PFSK-1 (cell line): Measurements from ENCODE around the gene DNTTIP2. TPM values are rescaled to one million over a fixed set of nuclear protein-coding genes. Genes with fewer than 3 reads are reported as not detected.
A peak's percentile ranks its signal among the peaks of the same experiment; 100 is the strongest.

Experiments
- FOXP2 ChIP-seq: optimal IDR thresholded peaks from 2 replicates; pipeline ENCODE3; 2011; ENCODE audit warnings: borderline replicate concordance, control low read depth, inconsistent platforms; ENCODE audit not compliant: insufficient read depth; ENCODE audit errors: extremely low read length, extremely low read depth
- POLR2AphosphoS5 ChIP-seq: IDR thresholded peaks from 2 replicates; pipeline ENCODE4 v1.6.1; 2012; ENCODE audit warnings: low read depth, mild to moderate bottlenecking, control low read depth, low read length, moderate library complexity
- REST ChIP-seq, 2 experiments: IDR thresholded peaks; 2 replicates each; pipeline versions ENCODE4 v1.6.1 to v1.8.0; 2011 to 2012; ENCODE audit warnings: low read depth in 2 of 2, low read length in 2 of 2, control low read depth in 1 of 2, inconsistent platforms in 1 of 2, mild to moderate bottlenecking in 1 of 2, moderate library complexity in 1 of 2; ENCODE audit not compliant: insufficient read depth in 1 of 2
- SIN3A ChIP-seq: IDR thresholded peaks from 2 replicates; pipeline ENCODE4 v1.6.1; 2012; ENCODE audit warnings: mild to moderate bottlenecking, low read length, moderate library complexity, borderline replicate concordance; ENCODE audit not compliant: insufficient read depth
- TAF1 ChIP-seq: IDR thresholded peaks from 2 replicates; pipeline ENCODE4 v1.6.1; 2012; ENCODE audit warnings: low read length, control low read depth, borderline replicate concordance; ENCODE audit not compliant: insufficient read depth
- polyA plus RNA-seq: library from polyadenylated mRNA; unstranded; fragments of >200 nt; gene quantifications from one replicate; pipeline ENCODE4 v1.2.1, GENCODE V29; 2012; ENCODE audit warnings: low read depth, missing spikeins; ENCODE audit not compliant: insufficient read length

The DNTTIP2 gene
- polyA plus RNA-seq: 38.7 TPM

- TF ChIP-seq POLR2AphosphoS5 (peak; percentile 98), FOXP2 (peak; percentile 22), SIN3A (peak; percentile 96), TAF1 (peak; percentile 97), REST (IDR thresholded peaks at IDR 0.05; ENCODE audit: insufficient read depth in 1 of 2, low read depth in 2 of 2, low read length in 2 of 2) (peak in 1 of 2 experiments; percentile 27; a peak in 2 of 4 replicates)
Observed at GRCh38 chr1:93878889-93879586, at the start of gene DNTTIP2. Gene DNTTIP2, minus strand, starts transcription at chr1:93879206. Its CDS starts 58 bp downstream, at chr1:93879148.

GRCh38 chr1:93925206-93925605 lies 46.2 kb upstream of the DNTTIP2 start:
- TF ChIP-seq REST (IDR thresholded peaks at IDR 0.05; ENCODE audit: insufficient read depth in 1 of 2, low read depth in 2 of 2, low read length in 2 of 2) (no peak), SIN3A (no peak), POLR2AphosphoS5 (no peak), TAF1 (no peak), FOXP2 (no peak)

GRCh38 chr1:93919780-93920179 lies 40.8 kb upstream of the DNTTIP2 start:
- no peak for TF ChIP-seq TAF1
- no peak for TF ChIP-seq POLR2AphosphoS5

GRCh38 chr1:93917302-93917701 lies 38.3 kb upstream of the DNTTIP2 start:
- TF ChIP-seq POLR2AphosphoS5: no peak
- TF ChIP-seq REST (IDR thresholded peaks at IDR 0.05; ENCODE audit: insufficient read depth in 1 of 2, low read depth in 2 of 2, low read length in 2 of 2): no peak
- no peak for TF ChIP-seq TAF1
- no peak for TF ChIP-seq FOXP2

GRCh38 chr1:93910305-93910704 lies 31.3 kb upstream of the DNTTIP2 start:
- TF ChIP-seq TAF1 (no peak), FOXP2 (no peak), REST (IDR thresholded peaks at IDR 0.05; ENCODE audit: insufficient read depth in 1 of 2, low read depth in 2 of 2, low read length in 2 of 2) (no peak), SIN3A (no peak), POLR2AphosphoS5 (no peak)
